HCT116 (cell line): ENCODE measurements around the gene SRPK2. TPM values are rescaled to one million over a fixed set of nuclear protein-coding genes. Genes with fewer than 3 reads are reported as not detected.

Source experiments
- ATAC-seq: fragments of 200-7000 bp; cut with Tn5 transposase; 2 replicates; pipeline ENCODE4 v1.9.1; 2020; ENCODE audit warnings: mild to moderate bottlenecking, moderate library complexity
- BruUV-seq: library from RNA; stranded (reverse); fragments of 400-500 nt; replicated peaks from 2 replicates; lab custom pipeline; 2021; lab: Mats Ljungman, UMichigan
- CTCF ChIA-PET: fragments of 300-600 bp; sonication (Branson Sonifier 250); formaldehyde crosslinking; loops from one replicate; lab custom pipeline; 2021; ENCODE audit warnings: antibody characterized with exemption; lab: Charles Lee
- POLR2A ChIA-PET: fragments of 300-600, 350-600 bp; sonication (Branson Sonifier 250); formaldehyde crosslinking; loops from one replicate; lab custom pipeline; 2021; ENCODE audit warnings: antibody characterized with exemption; lab: Charles Lee
- RAD21 ChIA-PET, 2 experiments: fragments of 300-600 bp; sonication (Branson Sonifier 250); formaldehyde crosslinking; loops; one replicate each; lab custom pipeline; 2023; ENCODE audit warnings: low total read pairs in 2 of 2; ENCODE audit not compliant: uncharacterized antibody in 2 of 2, unreplicated experiment in 2 of 2, low non-redundant PET in 1 of 2; lab: Charles Lee
- DNase-seq: peaks from one replicate; pipeline ENCODE4 v3.0.0-alpha.2; 2010; ENCODE audit warnings: low read depth, low spot score
- H2AFZ ChIP-seq: fragments of 200-600 bp; shearing (Covaris generic), sonication (generic); 2 replicates; pipeline ENCODE4 v1.6.1; 2017; ENCODE audit warnings: low read depth, mixed run types, mixed read lengths, antibody characterized with exemption, low read length; ENCODE audit not compliant: poor library complexity, severe bottlenecking
- H3K27ac ChIP-seq: 2 replicates; pipeline ENCODE4 v1.5.1; 2012; ENCODE audit warnings: low read depth, low read length
- H3K27me3 ChIP-seq: fragments of 200-600 bp; sonication (generic); 2 replicates; pipeline ENCODE4 v1.6.1; 2016; ENCODE audit warnings: mixed run types, low read length, mixed read lengths; ENCODE audit not compliant: insufficient read depth
- H3K36me3 ChIP-seq, 2 experiments: fragments of 200-500 bp in 1 of 2; fragments of 200-600 bp in 1 of 2; sonication (Bioruptor generic) in 1 of 2; sonication (generic) in 1 of 2; 2 replicates each; pipeline versions ENCODE4 v1.5.1 to v1.6.1; 2014 to 2016; ENCODE audit warnings: low read length in 2 of 2, inconsistent platforms in 1 of 2, mixed read lengths in 1 of 2, mixed run types in 1 of 2; ENCODE audit not compliant: insufficient read depth in 2 of 2, control insufficient read depth in 1 of 2
- H3K4me1 ChIP-seq, 2 experiments: fragments of 200-600 bp in 1 of 2; sonication (generic) in 1 of 2; 2 replicates each; pipeline versions ENCODE4 v1.5.1 to v1.6.1; 2012 to 2017; ENCODE audit warnings: low read length in 2 of 2, inconsistent platforms in 1 of 2, mild to moderate bottlenecking in 1 of 2, mixed read lengths in 1 of 2, mixed run types in 1 of 2, moderate library complexity in 1 of 2; ENCODE audit not compliant: insufficient read depth in 2 of 2, control insufficient read depth in 1 of 2
- H3K4me2 ChIP-seq: fragments of 200-600 bp; sonication (generic); 2 replicates; pipeline ENCODE4 v1.6.1; 2017; ENCODE audit warnings: mixed run types, low read length, mixed read lengths
- H3K4me3 ChIP-seq, 2 experiments: fragments of 200-600 bp in 1 of 2; sonication (generic) in 1 of 2; replicated peaks in 1 of 2; 2 replicates each; pipeline ENCODE4 v1.5.1; 2011 to 2016; ENCODE audit warnings: low read length in 2 of 2, control low read depth in 1 of 2, low read depth in 1 of 2, mild to moderate bottlenecking in 1 of 2, mixed read lengths in 1 of 2, mixed run types in 1 of 2
- H3K79me2 ChIP-seq: fragments of 200-600 bp; sonication (generic); 2 replicates; pipeline ENCODE4 v1.6.1; 2017; ENCODE audit warnings: mild to moderate bottlenecking, mixed run types, low read length, moderate library complexity, mixed read lengths; ENCODE audit not compliant: insufficient read depth
- H3K9ac ChIP-seq: fragments of 200-600 bp; sonication (generic); 2 replicates; pipeline ENCODE4 v1.6.1; 2016; ENCODE audit warnings: low read length, mixed read lengths
- H3K9me2 ChIP-seq: fragments of 200-600 bp; sonication (generic), shearing (Covaris generic); 2 replicates; pipeline ENCODE4 v1.6.1; 2017; ENCODE audit warnings: mixed run types, mild to moderate bottlenecking, moderate library complexity; ENCODE audit not compliant: insufficient read depth
- H3K9me3 ChIP-seq, 2 experiments: fragments of 200-500 bp in 1 of 2; fragments of 200-600 bp in 1 of 2; sonication (Bioruptor generic) in 1 of 2; sonication (generic) in 1 of 2; 2 replicates each; pipeline ENCODE4 v1.6.1; 2014 to 2017; ENCODE audit warnings: low read length in 2 of 2, mixed read lengths in 2 of 2, inconsistent platforms in 1 of 2, low read depth in 1 of 2, mild to moderate bottlenecking in 1 of 2, mixed run types in 1 of 2, moderate library complexity in 1 of 2; ENCODE audit not compliant: control insufficient read depth in 1 of 2, insufficient read depth in 1 of 2
- H4K20me1 ChIP-seq: fragments of 200-600 bp; sonication (generic), shearing (Covaris generic); 2 replicates; pipeline ENCODE4 v1.6.1; 2017; ENCODE audit warnings: mixed run types, mild to moderate bottlenecking, moderate library complexity; ENCODE audit not compliant: insufficient read depth
- ATF3 ChIP-seq: IDR thresholded peaks from 2 replicates; pipeline ENCODE4 v1.6.1; 2012
- EGR1 ChIP-seq: IDR thresholded peaks from 2 replicates; pipeline ENCODE4 v1.6.1; 2012; ENCODE audit warnings: low read depth
- ELF1 ChIP-seq: IDR thresholded peaks from 2 replicates; pipeline ENCODE4 v1.6.1; 2012; ENCODE audit warnings: low read depth, borderline replicate concordance
- POLR2A ChIP-seq: IDR thresholded peaks from 2 replicates; pipeline ENCODE4 v1.7.0; 2011; ENCODE audit warnings: borderline replicate concordance; ENCODE audit not compliant: insufficient read depth, insufficient read length; ENCODE audit errors: extremely low read depth
- RAD21 ChIP-seq: IDR thresholded peaks from 2 replicates; pipeline ENCODE4 v1.6.1; 2012; ENCODE audit warnings: low read depth, mild to moderate bottlenecking
- SIN3A ChIP-seq: IDR thresholded peaks from 2 replicates; pipeline ENCODE4 v1.6.1; 2012; ENCODE audit warnings: low read depth
- TCF7L2 ChIP-seq: IDR thresholded peaks from 2 replicates; pipeline ENCODE4 v1.7.0; 2011; ENCODE audit warnings: borderline replicate concordance, inconsistent platforms; ENCODE audit not compliant: insufficient read depth, insufficient read length; ENCODE audit errors: extremely low read depth
- ZBTB33 ChIP-seq: IDR thresholded peaks from 2 replicates; pipeline ENCODE4 v1.6.1; 2011; ENCODE audit warnings: mild to moderate bottlenecking, low read length, moderate library complexity; ENCODE audit not compliant: insufficient replicate concordance; ENCODE audit errors: extremely low read depth
- intact Hi-C: fragments of 100-400 bp; cut with micrococcal nuclease; formaldehyde crosslinking; loops from 2 replicates; pipeline ENCODE4 v1.10.0; 2022
- total RNA-seq: library from RNA; stranded (reverse); gene quantifications from one replicate; pipeline ENCODE4 v1.2.1, GENCODE V29; 2021; ENCODE audit not compliant: unreplicated experiment

Gene SRPK2
- total RNA-seq, 1 experiment from 2014 or later, result 37.4 TPM

GRCh38 chr7:105219771-105220160 is 169.0 kb downstream of the SRPK2 start:
- CTCF ChIA-PET, result no interaction called here
- H3K4me2 ChIP-seq, result peak overlapping the region; percentile 64; the same call in 1 of the 2 replicates
- TF ChIP-seq RAD21, result no peak
- no peak for TF ChIP-seq EGR1
- no peak for TF ChIP-seq SIN3A
- TF ChIP-seq POLR2A, result no peak
- no peak for TF ChIP-seq TCF7L2
- H3K27me3 ChIP-seq, result no peaks in the 10 kb centered on the region
- H3K9ac ChIP-seq, result no peak overlapping the region
- H3K27ac ChIP-seq, result no peak overlapping the region
- peaks cover 78% of the 10 kb centered on the region for H3K79me2 ChIP-seq
- RAD21 ChIA-PET, result no interaction called here
- H3K4me1 ChIP-seq, result peaks cover 21 to 45% of the 10 kb centered on the region in 2 experiments
- H3K4me3 ChIP-seq, result no peak overlapping the region
- ATAC-seq, result peak; percentile 41; the same call in 1 of the 2 replicates
- H3K9me2 ChIP-seq, result no peaks in the 10 kb centered on the region
- H3K36me3 ChIP-seq, result no peaks in the 10 kb centered on the region
- intact Hi-C loops, result no loop called here
- H4K20me1 ChIP-seq, result no peaks in the 10 kb centered on the region
- POLR2A ChIA-PET, result no interaction called here
- DNase-seq, result no peak
- no peak overlapping the region for H2AFZ ChIP-seq
- no peaks in the 10 kb centered on the region for H3K9me3 ChIP-seq
- BruUV-seq, result no TSS peak

GRCh38 chr7:105218939-105219770 is 169.6 kb downstream of the SRPK2 start:
- H3K9ac ChIP-seq, result no peak overlapping the region
- ChIA-PET CTCF (no interaction called here), POLR2A (no interaction called here), RAD21 (no interaction called here)
- BruUV-seq, result no TSS peak
- H3K9me2 ChIP-seq, result no peaks in the 10 kb centered on the region
- peaks cover 20 to 42% of the 10 kb centered on the region in 2 experiments for H3K4me1 ChIP-seq
- H3K27me3 ChIP-seq, result no peaks in the 10 kb centered on the region
- intact Hi-C loops, result no loop called here
- DNase-seq, result no peak
- H2AFZ ChIP-seq, result no peak overlapping the region
- peak overlapping the region; percentile 64 for H3K4me2 ChIP-seq
- no peaks in the 10 kb centered on the region for H3K9me3 ChIP-seq
- ATAC-seq, result 0 out of 2 replicates have a peak, but pooled peaks have one; percentile 43
- no peak overlapping the region for H3K27ac ChIP-seq
- no peaks in the 10 kb centered on the region for H4K20me1 ChIP-seq
- TF ChIP-seq ZBTB33 (no peak), ELF1 (no peak), POLR2A (no peak), ATF3 (no peak)
- peaks cover 78% of the 10 kb centered on the region for H3K79me2 ChIP-seq
- H3K36me3 ChIP-seq, result no peaks in the 10 kb centered on the region
- H3K4me3 ChIP-seq, result no peak overlapping the region
